ENCODE results near the gene TNNC2.
A peak's percentile ranks its signal among the peaks of the same experiment; 100 is the strongest.
"Not testable (repeated sequence)": the region's sequence is repeated elsewhere in the genome, so short reads cannot be mapped to it uniquely, and the experiment has no call there.

Gene TNNC2

DNA sequence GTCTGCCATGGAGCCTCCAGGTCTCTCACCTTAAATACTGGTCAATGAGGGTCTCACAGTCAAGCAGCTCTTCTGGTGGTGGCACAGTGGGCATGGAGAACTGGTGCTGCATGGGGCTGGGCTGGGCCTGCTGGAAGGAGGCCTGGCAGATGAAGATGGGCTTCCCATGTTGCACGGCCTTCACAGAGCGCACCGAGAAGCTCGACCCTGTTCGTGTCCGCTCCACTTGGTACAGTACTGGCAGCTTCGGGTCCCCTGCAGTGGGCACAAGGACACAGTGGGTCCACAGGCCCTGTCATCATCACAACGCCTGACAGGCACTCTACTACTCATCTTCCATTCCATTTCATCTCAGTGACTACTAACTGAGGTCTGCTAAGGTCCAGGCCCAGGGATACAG is 21.3 kb upstream of the TNNC2 start:
- DNase-seq = no peak

DNA sequence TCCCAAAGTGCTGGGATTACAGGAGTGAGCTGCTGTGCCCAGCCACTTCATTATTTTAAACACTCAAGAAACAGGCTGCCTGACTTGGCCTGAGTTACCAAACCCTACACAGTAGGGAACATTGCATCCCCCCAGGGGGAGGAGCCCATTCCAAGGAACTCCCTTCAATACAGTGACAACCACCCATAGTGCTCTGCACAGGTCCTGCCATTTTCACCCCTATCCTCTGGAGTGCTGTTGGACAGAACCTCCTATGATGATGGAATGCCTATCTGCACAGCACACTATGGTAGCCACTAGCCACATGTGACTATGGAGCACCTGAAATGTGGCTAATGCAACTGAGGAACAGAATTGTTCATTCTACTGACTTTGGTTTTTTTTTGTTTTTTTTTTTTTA is 18.3 kb upstream of the TNNC2 start:
- no peak for DNase-seq

DNA sequence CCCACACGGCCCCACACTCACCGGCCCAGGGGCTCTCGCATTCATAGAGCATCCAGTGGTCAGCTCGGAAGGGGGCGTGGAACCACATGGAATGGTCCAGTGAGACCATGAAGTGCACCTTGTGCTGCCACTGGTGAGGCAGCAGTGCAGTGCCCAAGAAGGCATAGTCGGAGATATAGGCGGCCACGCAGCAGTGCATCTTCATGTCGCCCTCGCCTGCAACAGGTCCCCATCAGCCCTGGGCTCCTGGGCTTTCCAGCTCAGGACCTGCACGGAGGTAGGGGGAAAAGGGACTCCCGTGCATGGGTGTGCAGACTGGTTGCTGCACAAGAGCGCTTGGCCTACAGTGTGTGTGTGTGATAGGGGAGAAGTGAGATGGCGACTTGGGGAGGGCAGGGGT is 16.4 kb upstream of the TNNC2 start:
- no peak for DNase-seq

DNA sequence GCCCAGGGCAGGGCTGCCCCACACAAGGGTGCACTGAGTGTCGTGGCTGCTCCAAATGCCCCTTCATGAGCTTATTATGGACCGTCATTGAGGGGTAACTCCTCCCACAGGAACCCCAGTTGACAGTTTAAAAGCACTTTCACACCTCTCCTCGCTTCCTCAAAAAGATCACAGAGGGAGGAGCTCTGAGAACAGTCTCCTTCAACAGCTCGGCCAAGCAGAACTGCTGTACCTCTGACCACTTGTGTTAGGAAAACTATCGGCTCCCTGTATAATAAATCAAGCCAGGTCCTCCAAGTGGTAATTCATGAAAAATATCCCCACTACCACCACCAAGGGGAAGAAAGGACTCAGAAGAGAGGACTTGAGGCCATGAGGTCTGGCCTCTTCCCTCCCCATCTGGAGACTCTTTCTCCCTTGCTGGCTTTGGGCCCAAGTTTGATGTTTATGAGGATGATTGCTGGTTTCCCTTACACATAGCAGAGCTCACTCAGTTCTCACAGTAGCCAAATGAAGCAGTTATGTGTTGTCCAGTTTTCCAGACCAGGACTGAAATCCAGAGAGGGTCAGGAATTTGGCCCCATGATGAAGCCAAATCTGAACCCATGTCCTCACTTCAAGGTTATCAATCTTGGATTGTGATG is 15.2 kb upstream of the TNNC2 start:
- DNase-seq = no peak

DNA sequence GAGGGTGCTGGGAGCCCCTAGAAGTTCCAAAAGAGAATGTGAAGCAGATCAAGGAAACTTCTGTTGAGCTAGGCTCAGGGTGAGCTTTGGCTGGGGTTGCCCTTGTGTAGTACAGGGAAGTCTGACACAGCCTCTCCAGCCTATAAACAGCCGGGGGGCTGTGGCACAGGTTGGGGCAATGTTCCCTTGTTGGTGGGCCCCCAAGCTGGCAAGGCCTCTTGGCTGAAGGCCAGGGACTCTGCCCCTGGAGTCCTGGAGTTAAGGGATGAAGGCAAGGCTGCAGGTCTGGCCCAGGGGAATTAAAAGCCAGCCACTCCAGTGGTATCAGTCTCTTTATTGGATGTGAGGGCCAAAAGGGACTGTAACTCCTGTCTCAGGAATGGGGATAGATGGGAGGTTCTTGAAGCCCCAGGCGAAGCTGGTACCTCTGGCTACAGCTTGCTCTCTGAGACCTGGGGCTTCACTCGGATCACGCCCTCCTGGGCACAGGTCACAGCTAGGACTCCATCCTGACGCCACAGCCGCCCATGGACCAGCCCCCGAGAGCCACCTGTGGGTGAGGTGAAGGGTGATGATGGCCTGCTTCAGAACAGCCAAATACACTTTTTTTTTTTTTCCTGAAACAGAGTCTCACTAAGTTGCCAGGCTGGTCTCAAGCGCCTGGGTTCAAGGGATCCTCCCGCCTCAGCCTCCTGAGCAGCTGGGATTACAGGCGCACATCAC is 14.5 kb upstream of the TNNC2 start:
- DNase-seq = no peak

DNA sequence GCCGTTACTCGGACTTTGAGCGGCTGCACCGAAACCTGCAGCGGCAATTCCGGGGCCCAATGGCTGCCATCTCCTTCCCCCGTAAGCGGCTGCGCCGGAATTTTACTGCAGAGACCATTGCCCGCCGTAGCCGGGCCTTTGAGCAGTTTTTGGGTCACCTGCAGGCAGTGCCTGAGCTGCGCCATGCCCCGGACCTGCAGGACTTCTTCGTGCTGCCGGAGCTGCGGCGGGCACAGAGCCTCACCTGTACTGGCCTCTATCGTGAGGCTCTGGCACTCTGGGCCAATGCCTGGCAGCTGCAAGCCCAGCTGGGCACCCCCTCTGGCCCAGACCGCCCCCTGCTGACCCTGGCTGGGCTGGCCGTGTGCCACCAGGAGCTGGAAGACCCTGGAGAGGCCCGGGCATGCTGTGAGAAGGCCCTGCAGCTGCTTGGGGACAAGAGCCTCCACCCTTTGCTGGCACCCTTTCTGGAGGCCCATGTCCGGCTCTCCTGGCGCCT is 13.6 kb upstream of the TNNC2 start:
- DNase-seq = no peak

DNA sequence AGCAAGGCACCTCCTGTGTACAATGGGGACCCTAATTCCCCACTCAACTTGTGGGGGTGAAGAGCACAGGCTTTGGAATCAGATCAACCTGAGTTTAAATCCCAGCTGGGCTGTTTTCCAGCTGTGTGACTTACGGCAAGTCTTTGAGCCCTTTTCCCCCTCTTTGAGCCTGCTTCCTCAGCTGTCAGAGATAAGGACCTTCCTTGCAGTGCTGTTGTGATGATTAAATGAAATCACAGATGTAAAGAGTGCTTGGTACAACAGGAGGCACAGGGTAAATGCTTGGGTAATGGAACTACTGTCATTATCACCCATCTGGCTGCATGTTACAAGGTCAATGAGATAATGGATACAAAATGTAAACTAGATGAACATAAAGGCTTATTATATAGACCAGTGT is 9.7 kb upstream of the TNNC2 start:
- no peak for DNase-seq

DNA sequence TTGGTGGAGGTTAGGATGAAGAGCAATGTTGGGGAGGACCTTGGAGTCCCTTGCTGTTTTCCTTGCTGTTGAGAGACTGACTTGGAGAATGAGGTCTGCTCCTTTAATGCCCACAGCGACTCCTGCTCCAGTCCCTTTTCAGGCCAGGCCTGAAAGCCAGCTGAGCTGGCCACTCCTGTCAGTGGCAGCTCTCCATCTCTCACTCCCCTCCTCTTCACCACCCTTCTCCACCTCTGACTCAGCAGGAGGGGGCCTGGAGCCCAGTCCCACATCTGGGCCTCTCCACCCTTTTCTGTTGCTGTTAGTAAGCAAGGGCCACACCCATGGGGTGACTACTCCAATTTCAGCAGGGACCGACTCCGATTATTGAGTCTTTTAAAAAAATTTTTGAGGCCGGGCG is 8.7 kb upstream of the TNNC2 start:
- no peak for DNase-seq

DNA sequence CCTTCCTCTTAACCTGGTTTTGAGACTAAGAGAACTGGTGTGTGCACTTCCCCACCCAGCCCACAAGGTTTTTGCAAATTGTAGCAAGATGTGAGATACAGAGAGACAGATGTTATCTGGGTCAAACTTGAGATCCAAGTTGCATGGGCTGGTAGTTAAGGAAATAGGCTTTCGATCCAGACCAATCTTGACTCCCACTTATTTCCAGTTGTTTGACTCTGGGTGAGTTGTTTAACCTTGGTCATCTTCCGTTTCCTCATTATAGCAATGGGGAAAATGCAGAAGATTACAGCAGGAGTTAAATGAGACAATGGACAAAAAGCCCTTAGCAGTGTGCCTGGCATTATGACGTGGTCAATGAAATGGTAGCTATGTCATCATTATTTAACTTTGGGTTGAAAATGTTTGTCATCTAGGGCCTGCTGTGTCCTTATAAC is 8.2 kb upstream of the TNNC2 start:
- DNase-seq = no peak

DNA sequence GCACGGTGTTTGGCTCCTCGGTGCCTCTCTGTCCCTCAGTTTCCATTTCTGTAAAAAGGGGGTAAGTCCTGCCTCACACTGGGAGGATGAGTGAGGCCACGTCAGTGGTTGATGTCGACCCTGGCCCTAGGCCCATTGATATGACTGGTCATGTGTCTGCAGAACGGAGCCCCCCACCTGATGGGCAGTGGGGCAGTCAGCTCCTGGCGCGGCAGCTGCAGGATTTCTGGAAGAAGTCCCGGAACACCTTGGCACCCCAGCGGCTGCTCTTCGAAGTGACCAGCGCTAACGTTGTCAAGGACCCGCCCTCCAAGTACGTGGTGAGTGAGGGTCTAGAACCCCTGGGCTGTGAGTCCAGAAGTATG is 7.7 kb upstream of the TNNC2 start:
- no peak for DNase-seq

DNA sequence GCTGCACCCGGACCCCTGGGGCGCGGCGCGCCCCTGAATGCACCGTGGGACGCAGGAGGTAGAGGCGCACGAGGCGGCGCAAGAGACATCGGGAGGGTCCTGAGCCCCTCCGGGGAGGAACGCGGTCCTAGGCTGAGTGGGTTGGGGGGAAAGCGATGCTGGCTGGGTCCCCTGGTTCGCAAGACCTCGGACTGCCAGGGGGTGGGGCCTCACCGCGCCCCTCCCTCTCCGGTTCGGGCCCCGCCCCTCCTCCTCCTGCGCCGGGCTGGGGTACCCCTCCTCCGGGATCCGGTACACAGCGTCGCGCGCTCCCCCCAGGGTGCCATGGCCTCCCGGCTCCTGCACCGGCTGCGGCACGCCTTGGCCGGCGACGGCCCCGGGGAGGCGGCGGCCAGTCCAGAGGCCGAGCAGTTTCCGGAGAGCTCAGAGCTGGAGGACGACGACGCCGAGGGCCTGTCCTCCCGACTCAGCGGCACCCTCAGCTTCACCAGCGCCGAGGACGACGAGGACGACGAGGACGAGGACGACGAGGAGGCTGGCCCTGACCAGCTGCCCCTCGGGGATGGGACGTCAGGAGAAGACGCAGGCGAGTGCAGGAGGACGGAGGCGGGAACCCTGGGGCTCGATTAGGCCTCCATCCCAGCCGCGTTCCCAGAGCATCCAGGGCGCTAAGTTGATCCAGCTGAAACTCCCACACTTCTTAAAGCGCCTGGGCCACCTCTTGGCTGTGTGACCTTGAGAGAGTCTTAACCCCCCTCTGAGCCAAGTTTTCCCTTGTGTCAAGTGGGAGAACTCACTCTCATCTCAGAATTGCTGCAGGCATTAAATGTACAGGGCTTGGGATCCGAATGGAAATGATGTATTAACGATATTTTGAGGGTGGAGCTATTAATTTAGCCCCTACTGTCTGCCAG is 7.0 kb upstream of the TNNC2 start:
- DNase-seq = no peak

DNA sequence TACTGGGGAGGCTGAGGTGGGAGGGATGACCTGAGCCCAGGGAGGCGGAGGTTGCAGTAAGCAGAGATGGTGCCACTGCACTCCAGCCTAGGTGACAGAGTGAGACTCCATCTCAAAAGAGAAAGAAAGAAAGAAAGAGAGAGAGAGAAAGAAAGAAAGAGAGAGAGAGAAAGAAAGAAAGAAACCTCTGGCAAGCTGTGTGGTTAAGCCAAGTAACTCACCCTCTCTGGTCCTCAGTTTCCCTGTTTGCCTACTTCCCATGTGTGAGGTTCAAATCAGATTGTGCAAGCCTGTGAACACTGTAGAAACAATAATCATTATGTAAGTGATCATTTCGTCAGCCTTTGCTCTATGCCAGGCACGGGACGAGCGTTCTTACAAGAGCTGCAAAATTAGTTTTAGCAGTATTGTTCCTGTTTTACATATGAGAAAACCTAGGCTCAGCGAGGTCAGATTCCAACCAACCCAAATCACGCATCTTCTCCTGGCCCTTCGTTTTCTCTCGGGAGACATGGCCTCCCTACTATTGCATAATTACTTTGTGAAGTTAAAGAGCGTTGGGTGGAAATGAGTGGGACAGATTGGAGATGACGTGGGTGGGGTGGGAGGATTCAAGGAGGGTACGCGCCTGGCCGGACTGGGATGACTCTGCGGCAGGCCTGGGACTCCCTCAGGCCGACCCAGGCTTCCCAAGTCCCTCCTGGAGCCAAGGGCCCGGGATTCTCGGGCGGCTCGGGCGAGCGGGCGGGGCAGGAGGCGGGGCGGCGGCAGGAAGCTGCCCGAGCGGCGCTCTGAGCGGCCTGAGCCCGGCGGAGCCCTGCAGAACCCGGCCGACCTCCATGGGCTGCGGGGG is 6.1 kb upstream of the TNNC2 start, which contains the start of gene SNX21:
TSS of gene SNX21 (plus strand) at position 770 of the 853 bp plus-strand sequence. CDS start 121 bp downstream, outside the sequence.
- DNase-seq = peak; percentile 67

DNA sequence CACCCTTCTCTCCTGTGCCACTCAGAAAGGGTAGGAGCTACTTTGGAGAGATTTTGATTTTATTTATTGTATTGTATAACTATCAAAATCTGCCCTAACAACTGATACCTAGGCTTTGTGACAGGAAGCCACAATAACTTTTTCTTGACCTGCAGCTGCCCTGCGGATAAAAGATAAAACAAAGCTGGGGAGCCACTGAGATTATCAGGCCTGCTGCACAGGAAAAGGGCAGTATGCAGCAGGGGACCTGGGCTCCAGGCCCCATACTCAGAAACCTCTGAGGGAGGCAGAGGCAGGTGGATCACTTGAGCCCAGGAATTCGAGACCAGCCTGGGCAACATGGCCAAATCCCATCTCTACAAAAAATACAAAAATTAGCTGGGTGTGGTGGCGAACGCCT is 5.5 kb upstream of the TNNC2 start:
- DNase-seq = no peak

DNA sequence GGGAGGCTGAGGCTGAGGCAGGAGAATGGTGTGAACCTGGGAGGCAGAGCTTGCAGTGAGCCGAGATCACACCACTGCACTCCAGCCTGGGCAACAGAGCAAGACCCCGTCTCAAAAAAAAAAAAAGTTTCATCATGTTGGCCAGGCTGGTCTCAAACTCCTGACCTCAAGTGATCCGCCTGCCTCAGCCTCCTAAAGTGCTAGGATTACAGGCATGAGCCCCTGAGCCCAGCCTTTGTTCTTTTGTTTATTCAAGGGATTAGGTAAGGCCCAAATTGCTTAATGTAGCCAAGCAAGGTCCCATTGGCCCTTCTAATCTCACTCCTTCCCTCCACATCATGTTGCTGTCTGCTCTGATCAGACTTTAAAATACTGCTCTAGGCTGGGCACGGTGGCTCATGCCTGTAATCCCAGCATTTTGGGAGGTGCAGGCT is 2.6 kb upstream of the TNNC2 start:
- DNase-seq = not testable (repeated sequence)

DNA sequence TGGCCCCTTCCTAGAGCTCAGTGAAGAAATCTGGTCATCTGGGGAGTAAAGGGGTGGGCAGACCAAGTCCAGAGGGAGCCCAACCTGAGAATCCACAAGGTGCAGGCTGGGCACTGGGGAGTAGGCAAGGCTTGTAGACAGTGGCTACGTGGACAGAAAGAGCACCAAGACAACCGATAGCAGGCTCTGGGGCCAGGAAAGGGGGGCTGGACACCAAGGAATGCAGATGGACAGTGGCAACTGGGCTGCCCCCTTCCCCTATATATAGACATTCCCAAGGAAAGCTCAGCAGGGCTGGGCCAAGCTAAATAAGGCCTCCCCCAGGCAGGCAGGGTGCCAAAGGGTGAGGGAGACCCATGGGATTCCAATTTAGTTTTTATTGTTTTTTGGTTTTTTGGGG is 1.5 kb upstream of the TNNC2 start:
- DNase-seq = no peak

DNA sequence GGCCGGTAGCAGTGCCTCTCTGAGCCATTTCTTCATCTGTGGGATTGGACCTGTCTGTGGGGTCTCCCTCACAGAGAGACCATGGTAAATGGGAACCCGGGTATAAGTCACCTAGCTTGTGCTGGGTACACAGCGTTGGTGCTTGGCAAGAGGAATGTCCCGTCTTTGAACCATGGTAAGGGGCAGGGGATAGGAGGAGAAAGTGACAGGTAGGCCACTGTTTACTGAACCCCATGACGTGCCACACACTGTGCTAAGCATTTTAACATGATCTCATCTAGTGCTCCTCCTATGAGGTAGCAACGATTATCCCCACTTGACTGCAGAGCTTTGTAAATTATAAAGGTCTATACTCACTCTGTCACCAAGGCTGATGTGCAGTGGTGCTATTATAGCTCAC is 600 bp upstream of the TNNC2 start:
- no peak for DNase-seq

DNA sequence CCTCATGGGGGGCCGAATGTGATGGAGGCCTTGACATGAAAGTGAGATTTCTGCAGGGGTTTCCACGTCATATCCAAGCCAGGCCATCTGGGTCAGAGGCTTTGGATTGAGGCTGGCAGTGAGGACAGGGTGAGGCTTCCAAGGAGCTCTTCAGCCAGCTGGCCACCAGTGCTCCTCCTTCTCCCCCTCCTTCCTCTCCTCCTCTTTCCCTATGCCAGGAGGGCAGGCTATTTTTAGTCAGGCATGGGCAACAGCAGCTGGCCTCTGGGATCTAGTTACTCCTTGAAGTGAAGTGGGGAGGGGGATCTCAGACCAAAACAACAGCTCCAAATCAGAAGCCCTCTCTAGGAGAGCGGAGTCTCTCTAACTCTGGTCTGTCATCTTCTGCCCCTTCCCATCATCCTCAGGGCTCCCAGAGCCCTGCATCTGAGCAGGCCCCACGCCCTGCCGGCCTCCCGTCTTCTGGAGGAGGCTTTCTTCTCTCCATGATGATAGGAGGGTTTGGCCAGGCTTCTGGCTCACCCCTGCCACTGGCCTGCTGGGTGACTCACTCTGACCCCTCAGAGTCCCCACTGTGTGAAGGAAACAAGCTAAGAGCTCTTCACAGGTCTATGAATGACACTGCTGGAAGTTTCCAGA is 612 bp downstream of the TNNC2 start:
- DNase-seq = peak; percentile 49

DNA sequence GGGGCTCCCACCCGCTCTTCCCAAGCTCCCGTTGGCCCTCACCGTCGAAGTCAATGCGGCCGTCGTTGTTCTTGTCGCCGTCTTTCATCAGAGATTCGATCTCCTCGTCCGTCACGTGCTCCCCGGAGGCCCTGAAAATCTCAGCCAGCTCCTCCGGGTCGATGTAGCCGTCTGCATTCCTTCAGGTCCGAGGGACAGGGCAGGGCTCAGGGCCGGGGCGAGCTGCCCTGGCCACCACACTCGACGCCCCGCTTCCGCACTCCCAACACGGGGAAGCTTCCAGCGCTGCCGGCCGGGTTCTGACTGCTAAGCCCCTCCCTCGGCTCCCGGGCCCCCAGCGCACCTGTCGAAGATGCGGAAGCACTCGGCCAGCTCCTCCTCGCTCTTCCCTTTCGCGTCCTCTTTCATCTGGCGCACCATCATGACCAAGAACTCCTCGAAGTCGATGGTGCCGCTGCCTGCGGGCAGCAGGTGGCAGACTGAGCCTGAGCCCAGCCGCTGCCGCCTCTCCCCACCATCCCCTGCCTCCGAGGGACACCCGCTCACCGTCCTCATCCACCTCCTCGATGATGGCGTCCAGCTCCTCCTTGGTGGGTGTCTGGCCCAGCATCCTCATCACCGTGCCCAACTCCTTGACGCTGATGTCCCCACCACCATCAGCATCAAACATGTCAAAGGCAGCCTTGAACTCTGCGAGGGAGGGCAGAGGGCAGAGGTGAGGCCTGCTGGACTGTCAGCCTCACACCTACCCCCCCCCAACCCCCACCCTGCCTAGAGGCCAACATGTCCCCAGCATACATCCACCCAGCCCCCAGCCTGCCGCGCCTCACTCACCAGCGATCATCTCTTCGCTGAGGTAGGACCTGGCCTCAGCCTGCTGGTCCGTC is 2.9 kb downstream of the TNNC2 start:
- no peak for DNase-seq

DNA sequence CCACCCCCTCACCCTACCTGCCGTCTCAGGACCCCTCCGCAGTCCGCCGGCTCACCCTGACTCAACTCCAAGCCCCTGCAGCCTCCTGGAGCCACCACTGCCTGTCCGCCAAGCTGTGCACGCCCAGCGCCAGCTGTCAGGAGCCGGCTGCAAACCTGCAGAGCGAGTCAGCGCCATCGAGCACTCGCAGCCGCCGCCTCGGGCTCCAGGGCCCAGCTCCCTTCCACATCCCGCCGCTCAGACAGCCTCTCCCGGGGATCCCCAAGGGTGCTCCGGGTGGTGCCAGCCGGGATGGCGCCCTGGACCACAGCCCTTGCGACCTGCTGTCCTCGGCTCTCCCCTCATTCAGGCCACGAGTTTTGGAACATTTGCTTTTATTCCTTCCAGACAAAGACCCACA is 4.3 kb downstream of the TNNC2 start:
- DNase-seq = peak; percentile 86

DNA sequence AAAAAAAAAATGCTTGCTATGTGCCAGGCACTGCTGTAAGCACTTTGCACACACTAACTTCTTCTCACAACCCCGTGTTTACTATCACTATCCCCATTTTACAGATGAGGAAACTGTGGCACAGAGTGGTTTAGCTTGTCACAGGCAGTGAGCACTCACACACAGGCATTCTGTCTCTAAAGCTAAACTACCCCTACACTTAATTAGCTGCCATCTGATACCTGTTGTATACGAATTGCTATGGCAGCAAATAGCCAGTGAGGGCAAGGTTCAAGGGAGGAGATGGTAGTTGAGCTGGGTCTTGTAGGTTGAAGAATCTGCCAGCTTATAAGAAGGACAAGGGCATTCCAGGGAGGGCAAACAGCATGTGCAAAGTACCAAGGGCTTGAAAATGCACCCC is 5.2 kb downstream of the TNNC2 start:
- DNase-seq = no peak

DNA sequence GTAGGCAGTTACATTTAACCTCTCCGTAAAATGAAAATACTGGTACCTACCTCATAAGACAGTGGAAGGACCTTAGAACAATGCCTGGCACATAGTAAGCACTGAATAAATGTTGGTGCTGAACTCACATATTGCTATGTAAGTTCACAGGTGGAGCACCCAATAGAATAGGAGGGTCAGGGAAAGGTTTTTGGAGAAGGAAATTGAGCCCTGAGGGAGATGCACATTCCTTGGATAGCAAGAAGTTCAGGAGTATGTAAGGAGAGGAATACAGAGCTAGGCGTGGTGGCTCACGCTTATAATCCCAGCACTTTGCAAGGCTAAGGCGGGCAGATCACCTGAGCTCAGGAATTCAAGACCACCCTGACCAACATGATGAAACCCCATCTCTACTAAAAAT is 7.6 kb downstream of the TNNC2 start:
- DNase-seq = no peak
